Neural cell (in vitro differentiated cells): ENCODE measurements around the gene GZF1.

Experiments
- EP300 ChIP-seq: fragments of 450-650 bp; conservative IDR thresholded peaks from 2 replicates; pipeline ENCODE4 v1.6.1; 2014; ENCODE audit warnings: antibody characterized with exemption, mild to moderate bottlenecking, moderate library complexity; ENCODE audit not compliant: poor library complexity, severe bottlenecking
- EZH2 ChIP-seq: fragments of 200-600, 300-800 bp; shearing (Covaris generic), sonication (generic); IDR thresholded peaks from 2 replicates; pipeline ENCODE4 v1.6.1; 2014; ENCODE audit warnings: antibody characterized with exemption, low read length, borderline replicate concordance, mild to moderate bottlenecking; ENCODE audit not compliant: insufficient read depth, poor library complexity, severe bottlenecking
- MXI1 ChIP-seq: fragments of 450-650 bp; conservative IDR thresholded peaks from 2 replicates; pipeline ENCODE4 v1.6.1; 2014; ENCODE audit warnings: antibody characterized with exemption, mild to moderate bottlenecking; ENCODE audit not compliant: poor library complexity, severe bottlenecking
- POLR2AphosphoS5 ChIP-seq: IDR thresholded peaks from 2 replicates; pipeline ENCODE4 v1.6.1; 2012
- RAD21 ChIP-seq: fragments of 450-650 bp; conservative IDR thresholded peaks from 2 replicates; pipeline ENCODE4 v1.6.1; 2014; ENCODE audit warnings: antibody characterized with exemption, mild to moderate bottlenecking, moderate library complexity
- TAF1 ChIP-seq: IDR thresholded peaks from 2 replicates; pipeline ENCODE4 v1.6.1; 2012; ENCODE audit warnings: low read depth
- TF ChIP-seq, protein P1 (sequence below): fragments of 450-650 bp; IDR thresholded peaks from 2 replicates; pipeline ENCODE4 v1.5.1; 2014; ENCODE audit warnings: antibody characterized with exemption, mild to moderate bottlenecking, moderate library complexity; ENCODE audit not compliant: poor library complexity, severe bottlenecking
- TF ChIP-seq, protein P2 (sequence below): IDR thresholded peaks from 2 replicates; pipeline ENCODE4 v1.6.1; 2012; ENCODE audit warnings: borderline replicate concordance

DNA sequence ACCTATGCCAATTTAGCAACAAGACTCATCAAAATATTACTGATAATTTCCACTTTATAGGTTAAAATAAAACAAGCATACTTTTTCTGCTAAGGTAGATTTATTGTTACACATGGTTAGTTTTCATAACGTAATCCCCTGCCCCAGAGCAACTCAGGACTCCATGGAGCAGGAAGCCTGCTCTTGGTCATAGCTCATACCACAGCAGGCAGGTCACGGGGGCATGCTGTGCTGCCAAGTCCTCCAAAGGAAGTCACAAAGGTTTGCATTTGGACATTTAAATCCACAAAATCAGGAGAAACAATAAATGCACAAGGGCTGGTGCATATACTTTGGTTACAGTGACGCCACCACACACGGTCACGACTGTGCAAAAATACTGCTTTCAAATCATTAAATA lies 12.5 kb downstream of the GZF1 start:
- TF ChIP-seq, protein P1, sequence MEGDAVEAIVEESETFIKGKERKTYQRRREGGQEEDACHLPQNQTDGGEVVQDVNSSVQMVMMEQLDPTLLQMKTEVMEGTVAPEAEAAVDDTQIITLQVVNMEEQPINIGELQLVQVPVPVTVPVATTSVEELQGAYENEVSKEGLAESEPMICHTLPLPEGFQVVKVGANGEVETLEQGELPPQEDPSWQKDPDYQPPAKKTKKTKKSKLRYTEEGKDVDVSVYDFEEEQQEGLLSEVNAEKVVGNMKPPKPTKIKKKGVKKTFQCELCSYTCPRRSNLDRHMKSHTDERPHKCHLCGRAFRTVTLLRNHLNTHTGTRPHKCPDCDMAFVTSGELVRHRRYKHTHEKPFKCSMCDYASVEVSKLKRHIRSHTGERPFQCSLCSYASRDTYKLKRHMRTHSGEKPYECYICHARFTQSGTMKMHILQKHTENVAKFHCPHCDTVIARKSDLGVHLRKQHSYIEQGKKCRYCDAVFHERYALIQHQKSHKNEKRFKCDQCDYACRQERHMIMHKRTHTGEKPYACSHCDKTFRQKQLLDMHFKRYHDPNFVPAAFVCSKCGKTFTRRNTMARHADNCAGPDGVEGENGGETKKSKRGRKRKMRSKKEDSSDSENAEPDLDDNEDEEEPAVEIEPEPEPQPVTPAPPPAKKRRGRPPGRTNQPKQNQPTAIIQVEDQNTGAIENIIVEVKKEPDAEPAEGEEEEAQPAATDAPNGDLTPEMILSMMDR, result no peak
- no peak for TF ChIP-seq EP300
- TF ChIP-seq, protein P2, sequence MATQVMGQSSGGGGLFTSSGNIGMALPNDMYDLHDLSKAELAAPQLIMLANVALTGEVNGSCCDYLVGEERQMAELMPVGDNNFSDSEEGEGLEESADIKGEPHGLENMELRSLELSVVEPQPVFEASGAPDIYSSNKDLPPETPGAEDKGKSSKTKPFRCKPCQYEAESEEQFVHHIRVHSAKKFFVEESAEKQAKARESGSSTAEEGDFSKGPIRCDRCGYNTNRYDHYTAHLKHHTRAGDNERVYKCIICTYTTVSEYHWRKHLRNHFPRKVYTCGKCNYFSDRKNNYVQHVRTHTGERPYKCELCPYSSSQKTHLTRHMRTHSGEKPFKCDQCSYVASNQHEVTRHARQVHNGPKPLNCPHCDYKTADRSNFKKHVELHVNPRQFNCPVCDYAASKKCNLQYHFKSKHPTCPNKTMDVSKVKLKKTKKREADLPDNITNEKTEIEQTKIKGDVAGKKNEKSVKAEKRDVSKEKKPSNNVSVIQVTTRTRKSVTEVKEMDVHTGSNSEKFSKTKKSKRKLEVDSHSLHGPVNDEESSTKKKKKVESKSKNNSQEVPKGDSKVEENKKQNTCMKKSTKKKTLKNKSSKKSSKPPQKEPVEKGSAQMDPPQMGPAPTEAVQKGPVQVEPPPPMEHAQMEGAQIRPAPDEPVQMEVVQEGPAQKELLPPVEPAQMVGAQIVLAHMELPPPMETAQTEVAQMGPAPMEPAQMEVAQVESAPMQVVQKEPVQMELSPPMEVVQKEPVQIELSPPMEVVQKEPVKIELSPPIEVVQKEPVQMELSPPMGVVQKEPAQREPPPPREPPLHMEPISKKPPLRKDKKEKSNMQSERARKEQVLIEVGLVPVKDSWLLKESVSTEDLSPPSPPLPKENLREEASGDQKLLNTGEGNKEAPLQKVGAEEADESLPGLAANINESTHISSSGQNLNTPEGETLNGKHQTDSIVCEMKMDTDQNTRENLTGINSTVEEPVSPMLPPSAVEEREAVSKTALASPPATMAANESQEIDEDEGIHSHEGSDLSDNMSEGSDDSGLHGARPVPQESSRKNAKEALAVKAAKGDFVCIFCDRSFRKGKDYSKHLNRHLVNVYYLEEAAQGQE, result no peak
- TF ChIP-seq EZH2, result no peak
- no peak for TF ChIP-seq TAF1
- TF ChIP-seq POLR2AphosphoS5, result no peak
- TF ChIP-seq RAD21, result no peak
- TF ChIP-seq MXI1, result no peak
